ENCODE results near the gene ZNF444. TPM values are rescaled to one million over a fixed set of nuclear protein-coding genes. Genes with fewer than 3 reads are reported as not detected.

Gene ZNF444
- total and polyA plus RNA-seq, 2 of the 4 experiments (the other 2 are of a cell fraction), result 2.5 to 20.3 TPM

DNA sequence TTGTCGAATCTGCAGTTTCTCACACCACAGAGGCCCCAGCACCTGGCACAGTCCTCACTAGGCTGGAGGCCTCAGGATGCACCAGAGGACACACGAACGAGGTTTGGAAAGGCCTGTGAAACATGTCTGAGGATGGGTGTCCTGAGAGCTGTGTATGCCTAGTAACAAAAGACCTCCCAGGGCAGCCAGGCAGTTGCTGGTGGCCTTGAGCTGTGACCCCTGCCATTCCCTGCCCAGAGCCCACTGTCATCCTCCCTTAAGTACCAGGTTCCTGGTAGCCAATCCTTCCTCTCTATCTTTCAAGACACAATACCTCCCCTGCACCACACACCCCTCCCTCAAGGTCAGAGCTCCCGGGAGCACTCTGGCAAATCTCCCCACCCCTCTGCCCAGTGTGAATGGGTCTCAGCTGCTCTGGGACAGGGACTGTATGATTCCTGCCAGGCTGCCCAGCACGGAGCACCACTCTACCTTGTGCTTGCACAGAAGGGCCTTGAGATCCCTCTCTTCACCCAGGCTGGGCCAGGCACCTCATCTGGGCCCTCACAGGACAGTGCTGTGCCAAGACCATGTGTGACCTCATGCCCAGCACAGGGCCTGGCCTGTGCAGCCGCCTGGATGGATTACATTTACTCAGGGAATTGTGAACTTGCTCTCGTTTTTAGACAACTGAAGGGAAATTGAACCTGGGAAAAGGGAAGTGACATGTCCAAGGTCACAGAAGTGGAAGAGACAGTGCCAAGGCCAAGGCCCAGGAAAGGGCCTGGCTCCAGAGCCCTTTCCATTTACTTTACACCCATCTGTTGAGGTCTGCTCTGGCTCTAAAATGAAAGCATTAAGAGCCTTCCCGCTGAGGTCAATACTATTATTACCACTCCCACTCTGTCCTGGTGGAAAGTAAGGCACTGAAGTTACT, 22.2 kb upstream of the ZNF444 start:
- peak overlapping the region; percentile 97 for H3K9ac ChIP-seq (ENCODE audit: low read depth, low read length)

More for the DNA sequence above, 22.2 kb upstream of the ZNF444 start:
- TF ChIP-seq, protein P1, sequence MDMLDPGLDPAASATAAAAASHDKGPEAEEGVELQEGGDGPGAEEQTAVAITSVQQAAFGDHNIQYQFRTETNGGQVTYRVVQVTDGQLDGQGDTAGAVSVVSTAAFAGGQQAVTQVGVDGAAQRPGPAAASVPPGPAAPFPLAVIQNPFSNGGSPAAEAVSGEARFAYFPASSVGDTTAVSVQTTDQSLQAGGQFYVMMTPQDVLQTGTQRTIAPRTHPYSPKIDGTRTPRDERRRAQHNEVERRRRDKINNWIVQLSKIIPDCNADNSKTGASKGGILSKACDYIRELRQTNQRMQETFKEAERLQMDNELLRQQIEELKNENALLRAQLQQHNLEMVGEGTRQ (IDR thresholded peaks at IDR 0.05; ENCODE audit: low read depth, low read length), result no peak
- TF ChIP-seq BHLHE40 (IDR thresholded peaks at IDR 0.05; ENCODE audit: low read depth, low read length), result no peak
- peak overlapping the region; percentile 18 for H2AK5ac ChIP-seq (ENCODE audit: low read depth, low read length)
- ATAC-seq (ENCODE audit: low read depth) (no peak), DNase-seq (no peak)
- peaks cover 15% of the 10 kb centered on the region for H3K4me1 ChIP-seq (ENCODE audit: control insufficient read depth, insufficient read depth, low read length)
- peak overlapping the region; percentile 28; the same call in 1 of the 2 replicates for H3K14ac ChIP-seq (replicated peaks; ENCODE audit: low read depth, low read length)
- no peak overlapping the region for H2BK120ac ChIP-seq (ENCODE audit: low read depth, low read length)
- H3K27ac ChIP-seq (ENCODE audit: insufficient read depth, low read length), result peak overlapping the region; percentile 99
- peaks cover 9% of the 10 kb centered on the region; the same call in 1 of the 2 replicates for H3K36me3 ChIP-seq (ENCODE audit: control insufficient read depth, insufficient read depth, low read length)
- peak overlapping the region; percentile 22 for H2BK5ac ChIP-seq (ENCODE audit: low read depth, low read length, poor library complexity, severe bottlenecking)
- H4K91ac ChIP-seq (ENCODE audit: insufficient read depth, low read depth, low read length), result 0 out of 2 replicates have a peak overlapping the region, but pooled peaks have one; percentile 38
- no peaks in the 10 kb centered on the region for H3K27me3 ChIP-seq (ENCODE audit: control insufficient read depth, insufficient read depth, low read length)
- no peak overlapping the region; the same call in 1 of the 2 replicates for H4K5ac ChIP-seq (ENCODE audit: low read depth, low read length)
- BruUV-seq (replicated peaks), result no TSS peak
- H4K20me1 ChIP-seq (ENCODE audit: insufficient read depth, low read length), result peaks cover 63% of the 10 kb centered on the region
- ChIA-PET CTCF (interaction anchor here (0.7 kb wide), 1 partner anchor 9 kb away, joined by 3 read pairs; no protein-coding TSS in a partner anchor), POLR2A (ENCODE audit: unreplicated experiment) (no interaction called here)
- no peak overlapping the region for H2BK20ac ChIP-seq (ENCODE audit: low read depth, low read length)
- H3K56ac ChIP-seq (ENCODE audit: extremely low read depth, insufficient read depth, low read length), result no peak overlapping the region
- peak overlapping the region; percentile 58 for H3K4ac ChIP-seq (ENCODE audit: low read depth, low read length)
- no peak overlapping the region for H3K4me3 ChIP-seq (ENCODE audit: insufficient read depth, low read depth, low read length)
- peak overlapping the region; percentile 88 for H3K4me2 ChIP-seq (ENCODE audit: low read depth, low read length)
- peaks cover 17% of the 10 kb centered on the region for H3K9me1 ChIP-seq (ENCODE audit: insufficient read depth, low read length)
- H2AFZ ChIP-seq (replicated peaks; ENCODE audit: low read length, poor library complexity), result no peak overlapping the region
- dilution Hi-C loops (cut with HindIII; ENCODE audit: low sequenced_read_pairs, unreplicated experiment), result no loop called here
- no peak overlapping the region for H3K18ac ChIP-seq (ENCODE audit: low read depth, low read length)
- H3K23ac ChIP-seq (ENCODE audit: low read depth, low read length), result peak overlapping the region; percentile 63; the same call in 1 of the 2 replicates
- H2AK9ac ChIP-seq (replicated peaks; ENCODE audit: low read depth, low read length, poor library complexity), result peak overlapping the region; percentile 100
- in situ Hi-C loops (cut with MboI; ENCODE audit: low sequenced_read_pairs), result no loop called here
- peak overlapping the region in 1 of 2 experiments; percentile 82; a peak in 2 of 4 replicates for H4K8ac ChIP-seq (ENCODE audit: low read depth in 2 of 2, low read length in 2 of 2)
- WGBS, 2 experiments (ENCODE audit: extremely low coverage in 2 of 2, insufficient read length in 1 of 2), result no CpG with 5 or more reads among the region's 8 CpGs
- no peaks in the 10 kb centered on the region for H3K9me3 ChIP-seq (ENCODE audit: control insufficient read depth, insufficient read depth, low read length)
- intact Hi-C loops (cut with micrococcal nuclease), result no loop called here
- peaks cover 0 to 38% of the 10 kb centered on the region in 2 experiments; a peak in 2 of 4 replicates for H3K79me1 ChIP-seq (ENCODE audit: low read depth in 1 of 2, low read length in 2 of 2)
- no peak overlapping the region for H2BK15ac ChIP-seq (ENCODE audit: low read depth, low read length)
